HT-29 (cell line): ENCODE measurements around the gene WNT3. TPM values are rescaled to one million over a fixed set of nuclear protein-coding genes. Genes with fewer than 3 reads are reported as not detected.
"Not testable (repeated sequence)": the region's sequence is repeated elsewhere in the genome, so short reads cannot be mapped to it uniquely, and the experiment has no call there.

Source experiments
- DNase-seq: peaks from one replicate; pipeline ENCODE4 v3.0.0-alpha.2; 2015; ENCODE audit warnings: low spot score
- total RNA-seq: library from RNA; depleted of rRNA; stranded (reverse); fragments of >200 nt; shearing (Covaris generic); gene quantifications from 2 replicates; pipeline ENCODE4 v1.2.3, GENCODE V29; 2014

WNT3 gene
- total RNA-seq, 1 experiment from 2014 or later: 0.08 TPM

GRCh38 chr17:46785696-46786095 is 32.8 kb downstream of the WNT3 start:
- DNase-seq: no peak

- no peak for DNase-seq
Measured at GRCh38 chr17:46783031-46783593, 35.4 kb downstream of the WNT3 start.

- DNase-seq: peak; percentile 73
Measured at GRCh38 chr17:46782250-46782953, 36.1 kb downstream of the WNT3 start.

GRCh38 chr17:46780003-46780373 is 38.5 kb downstream of the WNT3 start:
- DNase-seq: no peak

GRCh38 chr17:46777943-46778915 is 40.3 kb downstream of the WNT3 start:
- DNase-seq: no peak

- DNase-seq: no peak
Measured at GRCh38 chr17:46776298-46777005, 42.0 kb downstream of the WNT3 start.

GRCh38 chr17:46774108-46774737 is 44.3 kb downstream of the WNT3 start:
- DNase-seq: no peak

- DNase-seq: no peak
Measured at GRCh38 chr17:46773676-46774075, 44.8 kb downstream of the WNT3 start.

GRCh38 chr17:46773221-46773605 is 45.3 kb downstream of the WNT3 start:
- DNase-seq: no peak

GRCh38 chr17:46772475-46773220 is 45.8 kb downstream of the WNT3 start:
- no peak for DNase-seq

- no peak for DNase-seq
Measured at GRCh38 chr17:46771561-46772474, 46.7 kb downstream of the WNT3 start.

GRCh38 chr17:46770818-46771560 is 47.5 kb downstream of the WNT3 start:
- DNase-seq: peak; percentile 28

GRCh38 chr17:46770439-46770817 is 48.1 kb downstream of the WNT3 start:
- no peak for DNase-seq

GRCh38 chr17:46769531-46770438 is 48.7 kb downstream of the WNT3 start:
- DNase-seq: no peak

- DNase-seq: not testable (repeated sequence)
Measured at GRCh38 chr17:46768896-46769295, 49.6 kb downstream of the WNT3 start.

GRCh38 chr17:46768540-46768870 is 50.0 kb downstream of the WNT3 start:
- DNase-seq: no peak
